ENCODE measurements around the gene LRRC8A.

DNA sequence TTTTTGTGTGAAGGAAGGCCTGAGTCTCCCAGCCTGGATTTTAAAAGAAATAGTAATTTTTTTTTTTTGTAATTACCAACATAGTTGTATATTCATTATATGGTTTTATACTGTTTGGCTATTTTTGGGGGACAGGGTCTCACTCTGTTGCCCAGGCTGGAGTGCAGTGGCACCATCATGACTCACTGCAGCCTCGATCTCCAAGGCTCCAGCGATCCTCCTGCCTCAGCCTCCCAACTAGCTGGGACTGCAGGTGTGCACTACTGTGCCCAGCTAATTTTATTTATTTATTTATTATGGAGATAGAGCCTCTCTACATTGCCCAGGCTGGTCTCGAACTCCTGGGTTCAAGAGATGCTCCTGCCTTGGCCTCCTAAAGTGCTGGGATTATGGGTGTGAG, 5.1 kb downstream of the LRRC8A start:
- TF ChIP-seq EP300 (IDR thresholded peaks at IDR 0.05) (no peak), POLR2A (IDR thresholded peaks at IDR 0.05) (no peak), CTCF (IDR thresholded peaks at IDR 0.05) (no peak)
